ENCODE results near the gene CDC42BPB.
A peak's percentile ranks its signal among the peaks of the same experiment; 100 is the strongest.

Gene CDC42BPB

GRCh38 chr14:102982852-102983470 is 74.4 kb downstream of the CDC42BPB start:
- H3K27ac ChIP-seq (ENCODE audit: extremely low read depth, low read depth, low read length) = no peak overlapping the region
- no peaks in the 10 kb centered on the region for H3K9me3 ChIP-seq (ENCODE audit: control insufficient read depth, insufficient read depth, low read depth, low read length)
- CTCF ChIA-PET = interaction anchor here (1.0 kb wide), 1 partner anchor 90 kb away, joined by 4 read pairs; no protein-coding TSS in a partner anchor
- TF ChIP-seq ZSCAN4 (tag by site-specific recombination; IDR thresholded peaks at IDR 0.05) (no peak), ZNF629 (tag by site-specific recombination; IDR thresholded peaks at IDR 0.05) (no peak), PRDM1 (tag by site-specific recombination; IDR thresholded peaks at IDR 0.05) (peak; percentile 78), ZNF416 (tag by site-specific recombination; IDR thresholded peaks at IDR 0.05) (no peak)
- no peaks in the 10 kb centered on the region for H3K4me1 ChIP-seq (ENCODE audit: control insufficient read depth, insufficient read depth, low read length)
- H3K36me3 ChIP-seq (ENCODE audit: control insufficient read depth in 2 of 2, insufficient read depth in 1 of 2, low read length in 2 of 2) = peaks cover 13 to 85% of the 10 kb centered on the region in 2 experiments; a peak in 2 of 3 replicates
- POLR2A ChIA-PET = no interaction called here
- H3K4me3 ChIP-seq (ENCODE audit: low read depth, low read length) = no peak overlapping the region

- POLR2A ChIA-PET = no interaction called here
Observed at GRCh38 chr14:102980409-102980810, 76.9 kb downstream of the CDC42BPB start.

More at GRCh38 chr14:102980409-102980810, 76.9 kb downstream of the CDC42BPB start:
- Histone ChIP-seq H3K9me3 (ENCODE audit: control insufficient read depth, insufficient read depth, low read depth, low read length) (no peaks in the 10 kb centered on the region), H3K27ac (ENCODE audit: extremely low read depth, low read depth, low read length) (no peak overlapping the region), H3K36me3 (ENCODE audit: control insufficient read depth in 2 of 2, insufficient read depth in 1 of 2, low read length in 2 of 2) (peaks cover 15 to 85% of the 10 kb centered on the region in 2 experiments; a peak in 2 of 3 replicates), H3K4me1 (ENCODE audit: control insufficient read depth, insufficient read depth, low read length) (no peaks in the 10 kb centered on the region), H3K4me3 (ENCODE audit: low read depth, low read length) (no peak overlapping the region)
- CTCF ChIA-PET = interaction anchor here (1.1 to 1.2 kb wide), 2 partner anchors 95 to 286 kb away, joined by 3 read pairs; no protein-coding TSS in a partner anchor
- no peak for TF ChIP-seq ZNF350 (tag by site-specific recombination; IDR thresholded peaks at IDR 0.05)
- TF ChIP-seq ZNF701 (tag by site-specific recombination; IDR thresholded peaks at IDR 0.05) = no peak
- no peak for TF ChIP-seq ZNF202 (tag by site-specific recombination; IDR thresholded peaks at IDR 0.05; ENCODE audit: borderline replicate concordance)
- TF ChIP-seq ZBTB1 (tag by site-specific recombination; IDR thresholded peaks at IDR 0.05) = no peak
- TF ChIP-seq TSHZ1 (tag by site-specific recombination; IDR thresholded peaks at IDR 0.05; ENCODE audit: borderline replicate concordance) = no peak
- TF ChIP-seq ZNF610 (tag by site-specific recombination; IDR thresholded peaks at IDR 0.05; ENCODE audit: borderline replicate concordance) = no peak
- TF ChIP-seq HIC1 (tag by site-specific recombination; IDR thresholded peaks at IDR 0.05) = no peak
- no peak for TF ChIP-seq ZNF426 (tag by site-specific recombination; IDR thresholded peaks at IDR 0.05)
